ENCODE results near the gene MAN1C1.
A peak's percentile ranks its signal among the peaks of the same experiment; 100 is the strongest.

GRCh38 chr1:25616095-25616986, at the start of gene MAN1C1:
- TF ChIP-seq CTCF (IDR thresholded peaks at IDR 0.05) = peak; percentile 24 to 62 (median 51)
- TF ChIP-seq POLR2A (IDR thresholded peaks at IDR 0.05) = peak in 1 of 2 donors; percentile 88
